NCI-H1092 (cell line): ENCODE measurements around the gene RSPH1.

Experiments used
- DNase-seq: peaks from one replicate; lab custom pipeline; 2025; lab: John Stamatoyannopoulos, UW

The RSPH1 gene

DNA sequence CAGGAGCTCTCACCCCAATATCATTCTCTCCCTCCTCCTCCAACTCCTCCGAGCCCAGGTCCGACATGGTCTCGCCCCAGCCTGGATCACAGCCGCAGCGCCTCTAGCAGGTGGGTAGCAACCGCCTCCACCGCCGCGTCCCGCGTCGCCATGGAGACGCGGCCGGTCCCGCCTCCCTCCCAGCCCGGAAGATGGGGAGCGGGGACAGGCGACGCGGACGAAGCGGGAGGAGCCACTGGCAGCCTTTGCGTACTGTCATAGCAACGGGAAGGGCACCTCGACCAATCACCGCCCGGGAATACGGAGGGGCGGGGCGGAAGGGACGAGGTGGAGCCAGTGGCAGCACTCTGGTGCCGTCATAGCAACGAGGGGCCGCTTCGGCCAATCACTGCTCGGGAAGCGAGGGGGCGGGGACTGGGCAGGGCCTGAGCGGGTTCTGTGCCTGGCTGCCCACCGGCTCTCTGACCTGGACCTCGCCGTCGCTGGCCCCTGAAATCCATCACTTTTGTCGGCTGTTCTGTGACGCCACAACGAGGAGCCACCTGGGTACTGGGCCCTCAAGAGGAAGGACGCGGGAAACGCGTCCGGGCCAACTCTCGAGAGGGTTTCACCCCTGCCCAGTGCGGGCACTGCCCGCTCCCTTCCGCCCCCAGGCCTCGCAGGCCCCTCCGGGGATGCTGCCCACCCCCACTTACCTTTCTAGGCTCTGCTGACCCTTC lies at the start of gene RSPH1:
Gene RSPH1 (minus strand): TSS at position 105 of the 719 bp plus-strand sequence. CDS start 38 bp downstream, at position 67.
- DNase-seq = peak; percentile 100

GRCh38 chr21:42545745-42546144 lies 49.7 kb upstream of the RSPH1 start:
- DNase-seq = no peak

GRCh38 chr21:42545317-42545716 lies 49.3 kb upstream of the RSPH1 start:
- no peak for DNase-seq

GRCh38 chr21:42544544-42544943 lies 48.5 kb upstream of the RSPH1 start:
- no peak for DNase-seq

- DNase-seq = no peak
Measured at GRCh38 chr21:42543106-42543847, 47.3 kb upstream of the RSPH1 start.

DNA sequence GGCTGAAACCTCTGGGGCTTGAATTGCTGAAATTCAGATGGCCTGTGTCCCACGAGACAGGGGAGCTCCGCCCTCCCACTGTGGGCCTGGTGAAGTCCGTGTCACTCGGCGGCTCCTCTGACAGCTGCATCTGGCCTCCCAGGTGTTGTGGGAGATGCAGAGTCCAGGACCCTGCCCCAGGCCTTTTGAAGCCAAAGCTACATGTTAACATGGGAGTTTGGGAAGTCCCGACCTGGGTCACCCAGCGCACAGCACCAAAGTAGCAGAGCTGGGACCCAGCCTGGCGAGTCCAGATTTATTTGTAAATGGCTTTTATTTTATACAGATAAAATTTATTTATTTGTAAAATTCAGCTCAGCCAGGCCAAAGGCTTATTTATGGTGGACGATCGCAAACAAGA lies 46.6 kb upstream of the RSPH1 start:
- no peak for DNase-seq

DNA sequence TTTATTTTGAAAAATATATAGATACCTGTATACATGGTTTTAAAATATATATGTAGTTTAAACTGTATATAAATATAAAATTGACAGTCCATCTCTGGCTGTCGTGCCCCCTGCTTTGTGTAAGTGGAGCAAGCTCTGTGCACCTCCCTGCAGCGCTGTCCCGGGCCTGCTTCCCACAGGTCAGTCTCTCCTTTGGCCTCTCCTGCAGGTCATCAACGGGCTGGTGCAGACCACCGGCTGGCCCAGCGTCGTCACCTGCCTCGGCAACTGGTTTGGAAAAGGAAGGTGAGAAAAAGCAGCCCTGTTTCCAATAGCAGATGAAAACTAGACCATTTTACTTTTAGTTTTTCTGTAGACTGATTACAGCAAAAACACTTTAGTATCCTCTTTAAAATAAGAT lies 46.2 kb upstream of the RSPH1 start:
- no peak for DNase-seq

DNA sequence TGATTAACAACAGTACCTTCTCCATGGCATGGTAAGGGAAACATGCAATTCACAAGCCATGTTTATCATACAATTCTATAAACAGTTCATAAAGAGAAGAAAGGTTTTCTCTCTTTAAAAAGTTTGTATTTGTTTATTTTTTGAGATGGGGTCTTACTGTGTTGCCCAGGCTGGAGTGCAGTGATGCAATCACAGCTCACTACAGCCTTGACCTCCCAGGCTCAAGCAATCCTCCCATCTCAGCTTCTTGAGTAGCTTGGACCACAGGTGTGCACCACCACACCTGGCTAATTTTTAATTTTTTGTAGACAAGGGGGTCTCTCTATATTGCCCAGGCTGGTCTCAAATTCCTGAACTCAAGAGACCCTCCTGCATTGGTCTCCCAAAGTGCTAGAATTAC lies 45.6 kb upstream of the RSPH1 start:
- no peak for DNase-seq

DNA sequence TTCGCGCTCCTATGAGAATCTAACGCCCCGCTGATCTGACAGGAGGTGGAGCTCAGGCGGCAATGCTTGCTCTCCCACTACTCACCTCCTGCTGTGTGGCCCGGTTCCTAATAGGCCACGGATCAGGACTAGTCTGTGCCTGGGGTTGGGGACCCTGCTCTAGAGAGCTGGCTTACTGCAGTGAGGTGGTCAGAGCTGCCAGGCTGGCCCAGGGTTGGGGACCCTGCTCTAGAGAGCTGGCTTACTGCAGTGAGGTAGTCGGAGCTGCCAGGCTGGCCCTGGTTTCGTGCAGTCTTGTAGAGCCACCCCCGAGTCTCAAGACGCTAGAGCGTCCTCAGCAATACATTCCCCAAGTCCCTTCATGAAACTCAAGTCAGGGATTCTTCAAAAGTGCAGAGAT lies 45.1 kb upstream of the RSPH1 start:
- no peak for DNase-seq

- no peak for DNase-seq
Measured at GRCh38 chr21:42540396-42540795, 44.4 kb upstream of the RSPH1 start.

DNA sequence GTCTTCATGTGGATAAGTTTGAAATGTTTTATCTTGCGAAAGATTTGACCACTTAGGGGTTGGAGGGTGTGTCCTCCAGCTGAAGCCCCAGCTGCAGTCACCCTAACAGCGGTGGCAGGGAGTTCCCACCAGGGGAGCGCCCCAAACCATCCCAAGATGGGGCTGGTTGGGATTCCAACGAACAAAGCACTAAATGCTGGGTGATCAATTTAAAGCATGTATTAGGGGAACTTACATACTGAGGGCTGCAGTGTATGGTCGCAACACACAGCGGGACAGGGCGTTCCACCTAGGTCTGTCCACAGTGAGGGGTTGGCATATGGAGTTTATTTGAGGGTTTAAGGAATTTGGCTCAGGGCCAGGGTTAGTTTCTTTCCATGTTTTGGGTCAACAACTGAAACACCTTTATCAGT lies 43.9 kb upstream of the RSPH1 start:
- no peak for DNase-seq

DNA sequence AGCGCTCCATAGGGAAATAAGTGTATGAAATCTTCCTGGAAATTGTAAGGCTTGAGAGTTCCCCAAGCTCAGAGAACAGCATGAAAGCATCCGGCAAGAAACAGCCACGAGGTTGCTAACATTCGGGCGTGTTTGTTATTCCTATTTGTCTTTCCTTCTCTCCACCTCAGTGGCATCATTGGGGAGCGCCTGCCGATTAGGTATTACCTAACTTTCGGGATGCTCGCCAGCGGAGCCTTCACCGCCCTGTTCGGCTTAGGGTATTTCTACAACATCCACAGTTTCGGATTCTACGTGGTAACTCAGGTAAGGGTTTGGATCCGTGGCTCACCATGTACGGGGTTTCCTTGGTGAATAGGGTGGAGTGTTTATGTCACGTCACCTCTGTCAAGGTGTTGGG lies 43.3 kb upstream of the RSPH1 start:
- no peak for DNase-seq

- no peak for DNase-seq
Measured at GRCh38 chr21:42538479-42539275, 42.7 kb upstream of the RSPH1 start.

DNA sequence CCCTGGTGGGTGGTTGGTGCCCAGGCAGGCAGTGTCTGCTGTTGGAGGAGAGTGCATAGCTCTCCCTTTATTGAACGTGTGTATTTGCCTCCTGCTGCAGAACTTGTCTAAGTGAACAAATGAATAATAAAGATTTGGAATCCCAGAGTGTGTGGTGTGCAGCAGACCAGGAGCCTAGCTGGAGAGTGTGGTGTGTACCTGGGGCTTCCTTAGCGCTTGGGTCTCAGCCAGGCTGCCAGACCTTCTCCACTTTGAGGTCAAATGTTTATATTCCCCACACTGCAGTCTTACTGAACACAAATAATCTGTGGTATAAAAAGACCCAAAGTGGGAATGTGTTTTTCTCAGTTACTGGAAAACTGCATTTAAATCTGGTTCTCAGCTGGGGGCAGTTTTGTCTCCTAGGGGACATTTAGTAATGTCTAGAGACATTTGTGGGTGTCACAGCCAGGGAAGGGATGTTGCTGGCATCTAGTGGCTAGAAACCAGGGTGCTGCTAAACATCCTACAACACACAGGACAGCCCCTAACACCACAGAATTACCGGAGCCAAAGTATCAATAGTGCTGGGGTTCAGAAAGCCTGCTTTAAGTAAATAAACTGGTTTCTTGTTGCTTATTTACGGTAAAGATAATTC lies 41.2 kb upstream of the RSPH1 start:
- no peak for DNase-seq

GRCh38 chr21:42536601-42537000 lies 40.6 kb upstream of the RSPH1 start:
- no peak for DNase-seq

- DNase-seq = no peak
Measured at GRCh38 chr21:42535602-42536171, 39.7 kb upstream of the RSPH1 start.

DNA sequence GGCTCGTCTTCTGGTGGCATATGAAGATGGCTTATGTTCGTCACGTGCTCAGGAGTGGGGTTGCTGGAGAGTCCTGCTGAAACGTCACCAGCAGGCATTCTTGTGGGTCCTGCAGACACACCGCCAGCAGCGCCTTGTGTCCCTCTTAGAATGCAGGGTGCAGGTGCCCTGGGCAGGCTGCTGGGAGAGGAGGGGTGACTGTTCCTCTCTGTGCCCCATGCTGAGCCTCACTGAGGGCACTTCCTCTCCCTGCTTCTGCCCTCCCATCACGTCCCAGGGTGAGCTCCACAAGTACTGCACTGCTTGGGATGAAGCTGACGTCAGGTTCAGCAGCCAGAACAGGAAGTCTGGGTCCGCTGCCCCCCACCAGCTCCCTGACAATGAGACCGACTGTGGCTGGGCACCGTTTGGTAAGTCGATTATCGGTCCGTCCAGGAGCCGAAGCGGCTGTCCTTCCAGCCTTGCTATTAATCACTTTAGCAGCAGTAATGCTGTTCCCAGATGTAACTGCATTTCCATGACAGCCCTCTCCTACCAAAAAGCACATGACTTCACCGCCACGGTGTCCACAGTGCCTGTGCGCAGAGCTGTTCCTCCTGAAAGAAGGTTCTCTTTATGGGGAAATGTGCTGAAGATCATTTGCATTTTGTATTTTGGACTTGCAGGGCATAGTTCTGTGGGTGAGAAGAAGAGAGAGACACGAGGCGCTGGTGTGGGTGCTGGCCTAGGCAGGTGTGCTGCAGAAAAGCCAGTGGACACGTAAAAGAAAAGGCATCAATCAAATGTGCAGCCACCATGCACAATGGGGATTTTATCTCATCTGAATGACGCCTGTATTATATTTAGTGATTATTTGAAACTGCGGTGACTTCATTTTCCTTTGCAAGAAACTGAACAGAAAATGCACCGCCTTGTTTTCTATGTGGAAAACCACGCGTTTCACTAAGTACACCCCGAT lies 38.7 kb upstream of the RSPH1 start:
- no peak for DNase-seq

GRCh38 chr21:42533963-42534355 lies 37.9 kb upstream of the RSPH1 start:
- no peak for DNase-seq

DNA sequence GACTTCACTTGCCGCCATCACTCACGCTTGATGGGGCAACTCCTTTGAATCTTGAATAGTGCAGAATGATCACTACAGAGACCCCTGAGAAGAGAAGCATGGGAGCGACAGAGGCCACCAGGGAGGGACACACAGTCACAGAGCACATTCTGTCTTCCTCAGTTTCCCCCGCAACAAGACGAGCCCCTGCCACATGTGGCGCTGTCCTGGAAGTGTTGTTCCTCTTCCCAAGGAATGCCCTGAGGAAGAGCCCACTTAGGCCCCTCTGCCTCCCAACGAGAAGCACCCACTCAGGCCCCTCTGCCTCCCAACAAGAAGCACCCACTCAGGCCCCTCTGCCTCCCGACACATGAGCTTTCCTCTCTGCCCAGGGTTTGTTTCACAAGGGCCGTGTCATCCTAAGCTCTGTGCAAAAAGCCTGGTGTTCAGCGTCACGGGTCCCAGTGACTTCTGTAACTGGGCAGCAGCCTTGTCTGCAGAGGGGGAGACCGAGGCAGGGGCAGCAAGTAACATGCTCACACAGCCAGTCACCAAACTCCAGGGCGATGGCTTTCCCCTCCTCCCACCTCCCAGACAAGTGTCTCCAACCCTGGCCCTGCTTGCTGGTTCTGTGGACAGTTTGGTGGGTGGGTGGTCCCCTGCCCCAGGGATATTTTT lies 37.4 kb upstream of the RSPH1 start:
- no peak for DNase-seq

DNA sequence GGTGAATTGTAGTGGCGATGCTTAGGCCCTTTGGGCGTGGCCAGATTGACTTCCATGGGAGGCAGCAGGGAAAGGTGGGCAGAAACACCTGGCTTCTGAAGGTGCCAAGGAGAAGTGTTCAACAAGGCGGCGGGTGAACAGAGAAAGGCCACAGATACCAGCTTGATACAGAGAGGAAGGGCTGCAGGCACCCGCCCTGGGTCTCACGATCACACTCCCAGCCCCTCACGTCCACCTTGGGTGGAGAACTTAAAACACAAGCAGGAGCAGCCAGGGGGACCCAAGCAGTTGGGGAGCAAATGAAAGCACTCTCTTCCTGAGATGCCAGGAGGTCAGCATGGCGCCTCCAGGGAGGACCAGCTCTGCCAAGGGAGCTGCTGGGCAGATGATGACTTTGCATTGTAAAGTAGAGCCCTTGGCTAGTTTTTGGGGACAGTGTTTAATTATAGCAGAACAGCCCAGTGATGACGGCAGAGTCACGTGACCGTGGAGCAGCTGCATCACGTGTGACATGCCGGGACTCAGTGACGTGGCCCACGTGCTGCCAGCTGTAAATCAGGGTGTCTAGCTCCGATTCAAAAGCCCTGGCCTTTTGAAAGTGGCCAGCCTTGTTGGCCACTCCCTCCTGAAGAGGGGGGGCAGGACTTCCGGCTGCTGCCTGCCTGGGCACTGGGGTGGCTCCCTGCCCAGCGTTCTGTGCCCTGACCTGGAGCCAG lies 36.6 kb upstream of the RSPH1 start:
- DNase-seq = no peak
